CD14-positive monocyte (primary cell): ENCODE measurements around the gene MYH9. TPM values are rescaled to one million over a fixed set of nuclear protein-coding genes. Genes with fewer than 3 reads are reported as not detected.
A peak's percentile ranks its signal among the peaks of the same experiment; 100 is the strongest.

Source experiments
- DNase-seq, 3 donors: peaks; one replicate each; pipeline ENCODE4 v3.0.0-alpha.2; 2011 to 2022
- H2AFZ ChIP-seq: 2 replicates; pipeline ENCODE4 v1.6.0; 2012; ENCODE audit warnings: mild to moderate bottlenecking, low read depth, low read length, inconsistent platforms; ENCODE audit not compliant: insufficient read depth, poor library complexity, severe bottlenecking
- H3K27ac ChIP-seq, 2 donors: 1 replicate in 1 of 2; 2 replicates in 1 of 2; pipeline ENCODE4 v1.5.1; 2012 to 2013; ENCODE audit warnings: low read length in 2 of 2, control low read depth in 1 of 2, inconsistent platforms in 1 of 2, low read depth in 1 of 2, mild to moderate bottlenecking in 1 of 2
- H3K27me3 ChIP-seq, 2 donors: one replicate each; pipeline versions ENCODE4 v1.6.0 to v1.6.1; 2011 to 2013; ENCODE audit warnings: low read length in 2 of 2; ENCODE audit not compliant: control insufficient read depth in 2 of 2, insufficient read depth in 2 of 2
- H3K36me3 ChIP-seq, 2 donors: replicated peaks in 1 of 2; 1 replicate in 1 of 2; 2 replicates in 1 of 2; pipeline versions ENCODE4 v1.5.1 to v1.6.1; 2012 to 2013; ENCODE audit warnings: low read length in 2 of 2, control low read depth in 1 of 2, inconsistent platforms in 1 of 2, mild to moderate bottlenecking in 1 of 2; ENCODE audit not compliant: insufficient read depth in 2 of 2, control insufficient read depth in 1 of 2
- H3K4me1 ChIP-seq, 2 donors: 1 replicate in 1 of 2; 2 replicates in 1 of 2; pipeline versions ENCODE4 v1.5.1 to v1.6.1; 2012 to 2013; ENCODE audit warnings: low read length in 2 of 2, control low read depth in 1 of 2, inconsistent platforms in 1 of 2, mild to moderate bottlenecking in 1 of 2, moderate library complexity in 1 of 2; ENCODE audit not compliant: insufficient read depth in 2 of 2, control insufficient read depth in 1 of 2
- H3K4me2 ChIP-seq: replicated peaks from 2 replicates; pipeline ENCODE3; 2012; ENCODE audit warnings: low read length, moderate library complexity, mild to moderate bottlenecking; ENCODE audit not compliant: poor library complexity, severe bottlenecking; ENCODE audit errors: extremely low read depth
- H3K4me3 ChIP-seq, 3 experiments: fragments of 200-600 bp in 1 of 3; sonication (generic) in 1 of 3; replicated peaks in 1 of 3; 1 replicate in 2 of 3; 2 replicates in 1 of 3; pipeline ENCODE4 v1.5.1; 2011 to 2013; ENCODE audit warnings: low read length in 3 of 3, mild to moderate bottlenecking in 3 of 3, control low read depth in 2 of 3, low read depth in 2 of 3, inconsistent platforms in 1 of 3, moderate library complexity in 1 of 3
- H3K79me2 ChIP-seq: 2 replicates; pipeline ENCODE4 v1.6.0; 2012; ENCODE audit warnings: mild to moderate bottlenecking, control low read depth, inconsistent platforms, low read length, moderate library complexity; ENCODE audit not compliant: insufficient read depth
- H3K9ac ChIP-seq: 2 replicates; pipeline ENCODE4 v1.6.0; 2017; ENCODE audit warnings: low read length, mild to moderate bottlenecking; ENCODE audit not compliant: insufficient read depth, poor library complexity, severe bottlenecking
- H3K9me3 ChIP-seq, 2 donors: replicated peaks in 1 of 2; 1 replicate in 1 of 2; 2 replicates in 1 of 2; pipeline versions ENCODE4 v1.5.1 to v1.6.1; 2012 to 2013; ENCODE audit warnings: low read length in 2 of 2, control low read depth in 1 of 2; ENCODE audit not compliant: control insufficient read depth in 1 of 2, insufficient read depth in 1 of 2
- H4K20me1 ChIP-seq: 2 replicates; pipeline ENCODE4 v1.6.0; 2012; ENCODE audit warnings: mild to moderate bottlenecking, low read length, control low read depth, moderate library complexity; ENCODE audit not compliant: insufficient read depth
- H3K27ac Mint-ChIP-seq, 7 donors: one replicate each; pipeline ENCODE4 v1.8.0; 2020; ENCODE audit warnings: mild to moderate bottlenecking in 7 of 7, mixed read lengths in 7 of 7, moderate library complexity in 6 of 7, inconsistent platforms in 2 of 7
- H3K27me3 Mint-ChIP-seq, 3 donors: one replicate each; pipeline ENCODE4 v1.8.0; 2021 to 2022; ENCODE audit warnings: low read depth in 3 of 3, mild to moderate bottlenecking in 3 of 3, mixed read lengths in 3 of 3, moderate library complexity in 3 of 3, inconsistent platforms in 1 of 3
- H3K36me3 Mint-ChIP-seq, 2 donors: one replicate each; pipeline ENCODE4 v1.8.0; 2020; ENCODE audit warnings: mixed read lengths in 2 of 2, inconsistent platforms in 1 of 2, mild to moderate bottlenecking in 1 of 2
- H3K4me1 Mint-ChIP-seq: one replicate; pipeline ENCODE4 v1.8.0; 2020; ENCODE audit warnings: mild to moderate bottlenecking, mixed read lengths
- H3K4me3 Mint-ChIP-seq, 2 donors: one replicate each; pipeline ENCODE4 v1.8.0; 2020; ENCODE audit warnings: mild to moderate bottlenecking in 2 of 2, mixed read lengths in 2 of 2, moderate library complexity in 1 of 2
- H3K9me3 Mint-ChIP-seq, 7 donors: one replicate each; pipeline ENCODE4 v1.8.0; 2020 to 2022; ENCODE audit warnings: mixed read lengths in 7 of 7, mild to moderate bottlenecking in 6 of 7, moderate library complexity in 6 of 7, inconsistent platforms in 2 of 7
- WGBS: methylation state at CpG from one replicate; pipeline ENCODE4 v1.1.5; 2013; ENCODE audit warnings: missing lambda C conversion rate; ENCODE audit not compliant: insufficient coverage; 5-methylcytosine and 5-hydroxymethylcytosine counted together
- intact Hi-C, 2 donors: fragments of 100-400 bp; cut with micrococcal nuclease; formaldehyde crosslinking; loops; one replicate each; pipeline versions ENCODE4 v1.15.0 to v1.15.1; 2023
- polyA plus RNA-seq, 3 donors: library from polyadenylated mRNA; depleted of rRNA in 1 of 3; unstranded in 2 of 3; stranded (reverse) in 1 of 3; fragments of 300-500 nt in 2 of 3; fragments of >200 nt in 1 of 3; fragmentation: Illumina TruSeq in 2 of 3; gene quantifications; 1 replicate in 2 of 3; 2 replicates in 1 of 3; pipeline ENCODE4 v1.2.3, GENCODE V29; 2012 to 2021
- TF ChIP-seq, protein P1 (sequence below): fragments of 200-600 bp; IDR thresholded peaks from one replicate; pipeline ENCODE4 v1.8.0; 2022; ENCODE audit warnings: antibody characterized with exemption, mild to moderate bottlenecking

Gene MYH9
- polyA plus RNA-seq, 3 donors: 35.6 to 163 (median 79.5) TPM

GRCh38 chr22:36375071-36375980 is 12.4 kb downstream of the MYH9 start:
- Histone ChIP-seq H3K9ac (peak overlapping the region; percentile 50), H3K27ac (peak overlapping the region; percentile 88 to 95), H3K4me2 (peak overlapping the region; percentile 9), H3K36me3 (peaks cover 11 to 35% of the 10 kb centered on the region in 2 donors), H3K4me3 (peak overlapping the region in 1 of 3 experiments; percentile 9), H3K27me3 (no peaks in the 10 kb centered on the region), H3K79me2 (peaks cover 100% of the 10 kb centered on the region), H4K20me1 (peaks cover 100% of the 10 kb centered on the region), H3K9me3 (no peaks in the 10 kb centered on the region), H2AFZ (no peak overlapping the region), H3K4me1 (peaks cover 92 to 93% of the 10 kb centered on the region in 2 donors)
- 55% methylated on average over 2 of the region's 9 CpGs for WGBS
- peaks cover 92% of the 10 kb centered on the region for H3K4me1 Mint-ChIP-seq
- intact Hi-C loops: no loop called here
- H3K36me3 Mint-ChIP-seq: peaks cover 38 to 68% of the 10 kb centered on the region in 2 donors
- H3K27ac Mint-ChIP-seq: peak overlapping the region; percentile 84 to 97 (median 96)
- no peaks in the 10 kb centered on the region for H3K9me3 Mint-ChIP-seq
- H3K4me3 Mint-ChIP-seq: no peak overlapping the region
- TF ChIP-seq, protein P1, sequence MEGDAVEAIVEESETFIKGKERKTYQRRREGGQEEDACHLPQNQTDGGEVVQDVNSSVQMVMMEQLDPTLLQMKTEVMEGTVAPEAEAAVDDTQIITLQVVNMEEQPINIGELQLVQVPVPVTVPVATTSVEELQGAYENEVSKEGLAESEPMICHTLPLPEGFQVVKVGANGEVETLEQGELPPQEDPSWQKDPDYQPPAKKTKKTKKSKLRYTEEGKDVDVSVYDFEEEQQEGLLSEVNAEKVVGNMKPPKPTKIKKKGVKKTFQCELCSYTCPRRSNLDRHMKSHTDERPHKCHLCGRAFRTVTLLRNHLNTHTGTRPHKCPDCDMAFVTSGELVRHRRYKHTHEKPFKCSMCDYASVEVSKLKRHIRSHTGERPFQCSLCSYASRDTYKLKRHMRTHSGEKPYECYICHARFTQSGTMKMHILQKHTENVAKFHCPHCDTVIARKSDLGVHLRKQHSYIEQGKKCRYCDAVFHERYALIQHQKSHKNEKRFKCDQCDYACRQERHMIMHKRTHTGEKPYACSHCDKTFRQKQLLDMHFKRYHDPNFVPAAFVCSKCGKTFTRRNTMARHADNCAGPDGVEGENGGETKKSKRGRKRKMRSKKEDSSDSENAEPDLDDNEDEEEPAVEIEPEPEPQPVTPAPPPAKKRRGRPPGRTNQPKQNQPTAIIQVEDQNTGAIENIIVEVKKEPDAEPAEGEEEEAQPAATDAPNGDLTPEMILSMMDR: no peak
- H3K27me3 Mint-ChIP-seq: no peaks in the 10 kb centered on the region
- peak in 2 of 3 donors; percentile 37 to 64 for DNase-seq

DNA sequence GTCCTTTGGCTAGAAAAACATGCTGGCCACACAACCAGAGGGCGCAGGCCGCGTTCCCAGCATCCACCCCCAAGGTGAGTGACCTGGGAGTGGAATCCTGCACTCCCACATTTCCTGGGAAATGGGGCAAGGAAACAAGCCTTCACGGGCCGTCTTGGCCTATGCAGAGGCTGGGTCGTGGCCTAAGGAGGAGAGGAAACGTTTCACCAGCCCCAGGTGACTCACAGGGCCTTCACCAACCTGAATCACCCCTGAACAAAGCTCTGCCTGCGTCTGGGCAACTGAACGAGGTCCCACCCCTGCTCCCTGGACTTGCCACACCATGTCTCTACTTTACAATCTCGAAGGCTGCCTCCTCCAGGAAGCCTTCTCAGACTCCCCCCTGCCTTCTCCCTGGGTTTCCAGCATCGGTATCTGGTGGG is 13.2 kb downstream of the MYH9 start:
- Histone ChIP-seq H3K27ac (peak overlapping the region; percentile 88 to 95), H3K36me3 (peaks cover 7 to 28% of the 10 kb centered on the region in 2 donors), H3K4me2 (peak overlapping the region; percentile 9), H3K4me3 (peak overlapping the region in 1 of 3 experiments; percentile 9), H3K9ac (peak overlapping the region; percentile 50), H3K27me3 (no peaks in the 10 kb centered on the region), H4K20me1 (peaks cover 100% of the 10 kb centered on the region), H2AFZ (no peak overlapping the region), H3K9me3 (no peaks in the 10 kb centered on the region), H3K4me1 (peaks cover 92 to 93% of the 10 kb centered on the region in 2 donors), H3K79me2 (peaks cover 100% of the 10 kb centered on the region)
- no peak overlapping the region for H3K4me3 Mint-ChIP-seq
- DNase-seq: peak; percentile 66 to 86 (median 71)
- TF ChIP-seq, protein P1: no peak
- peaks cover 92% of the 10 kb centered on the region for H3K4me1 Mint-ChIP-seq
- 50% methylated on average over 3 of the region's 11 CpGs for WGBS
- intact Hi-C loops: loop anchor here (5.0 kb wide), 2 partner anchors 33 to 42 kb away; no protein-coding TSS in a partner anchor
- no peaks in the 10 kb centered on the region for H3K9me3 Mint-ChIP-seq
- peaks cover 37 to 61% of the 10 kb centered on the region in 2 donors for H3K36me3 Mint-ChIP-seq
- H3K27me3 Mint-ChIP-seq: no peaks in the 10 kb centered on the region
- H3K27ac Mint-ChIP-seq: peak overlapping the region; percentile 84 to 97 (median 96)
